DND-41 (cell line): ENCODE data around the gene HMGXB3.

ENCODE experiments used
- EZH2 ChIP-seq: IDR thresholded peaks from 3 replicates; pipeline ENCODE4 v1.6.1; 2012; ENCODE audit warnings: borderline replicate concordance, low read depth, mild to moderate bottlenecking, moderate library complexity, low read length, inconsistent platforms; ENCODE audit not compliant: severe bottlenecking
- TF ChIP-seq, protein P1 (sequence below): IDR thresholded peaks from 2 replicates; pipeline ENCODE4 v1.5.1; 2012; ENCODE audit warnings: borderline replicate concordance, low read length, moderate library complexity, mild to moderate bottlenecking; ENCODE audit not compliant: poor library complexity, severe bottlenecking; ENCODE audit errors: extremely low read depth

DNA sequence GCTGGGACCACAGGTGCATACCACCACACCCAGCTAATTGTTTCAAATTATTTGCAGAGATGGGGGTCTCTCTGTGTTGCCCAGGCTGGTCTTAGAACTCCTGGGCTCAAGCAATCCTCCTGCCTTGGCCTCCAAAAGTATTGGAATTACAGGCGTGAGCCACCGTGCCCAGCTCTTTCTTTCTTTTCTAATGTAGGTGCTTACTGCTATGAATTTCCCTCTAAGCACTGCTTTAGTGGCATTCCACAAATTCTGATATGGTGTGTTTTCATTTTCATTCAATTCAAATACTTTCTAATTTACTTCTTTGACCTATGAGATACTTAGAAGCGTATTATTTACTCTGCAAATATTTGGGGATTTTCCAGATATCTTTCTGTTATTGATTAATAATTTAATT lies 14.9 kb downstream of the HMGXB3 start:
- TF ChIP-seq, protein P1, sequence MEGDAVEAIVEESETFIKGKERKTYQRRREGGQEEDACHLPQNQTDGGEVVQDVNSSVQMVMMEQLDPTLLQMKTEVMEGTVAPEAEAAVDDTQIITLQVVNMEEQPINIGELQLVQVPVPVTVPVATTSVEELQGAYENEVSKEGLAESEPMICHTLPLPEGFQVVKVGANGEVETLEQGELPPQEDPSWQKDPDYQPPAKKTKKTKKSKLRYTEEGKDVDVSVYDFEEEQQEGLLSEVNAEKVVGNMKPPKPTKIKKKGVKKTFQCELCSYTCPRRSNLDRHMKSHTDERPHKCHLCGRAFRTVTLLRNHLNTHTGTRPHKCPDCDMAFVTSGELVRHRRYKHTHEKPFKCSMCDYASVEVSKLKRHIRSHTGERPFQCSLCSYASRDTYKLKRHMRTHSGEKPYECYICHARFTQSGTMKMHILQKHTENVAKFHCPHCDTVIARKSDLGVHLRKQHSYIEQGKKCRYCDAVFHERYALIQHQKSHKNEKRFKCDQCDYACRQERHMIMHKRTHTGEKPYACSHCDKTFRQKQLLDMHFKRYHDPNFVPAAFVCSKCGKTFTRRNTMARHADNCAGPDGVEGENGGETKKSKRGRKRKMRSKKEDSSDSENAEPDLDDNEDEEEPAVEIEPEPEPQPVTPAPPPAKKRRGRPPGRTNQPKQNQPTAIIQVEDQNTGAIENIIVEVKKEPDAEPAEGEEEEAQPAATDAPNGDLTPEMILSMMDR = no peak
- TF ChIP-seq EZH2 = no peak
